Endothelial cell of umbilical vein (primary cell): Measurements from ENCODE around the gene FGD6.
A peak's percentile ranks its signal among the peaks of the same experiment; 100 is the strongest.

Experiments used
- EZH2 ChIP-seq: IDR thresholded peaks from 2 replicates; pipeline ENCODE4 v1.6.1; 2012; ENCODE audit warnings: borderline replicate concordance, low read depth, mild to moderate bottlenecking, moderate library complexity, low read length, inconsistent platforms; ENCODE audit not compliant: severe bottlenecking
- FOS ChIP-seq: IDR thresholded peaks from 2 replicates; pipeline ENCODE4 v1.6.1; 2011; ENCODE audit warnings: mild to moderate bottlenecking, low read length, moderate library complexity, borderline replicate concordance; ENCODE audit not compliant: insufficient read depth
- GATA2 ChIP-seq: IDR thresholded peaks from 2 replicates; pipeline ENCODE4 v1.7.0; 2011; ENCODE audit warnings: low read depth, mild to moderate bottlenecking, moderate library complexity, mixed read lengths, low read length; ENCODE audit not compliant: insufficient read length, insufficient read depth
- JUN ChIP-seq: IDR thresholded peaks from 2 replicates; pipeline ENCODE4 v1.6.1; 2011; ENCODE audit warnings: borderline replicate concordance, low read depth; ENCODE audit not compliant: insufficient read length, insufficient read depth
- POLR2A ChIP-seq: IDR thresholded peaks from 2 replicates; pipeline ENCODE4 v1.6.1; 2012; ENCODE audit warnings: low read depth, mild to moderate bottlenecking, control low read depth, low read length
- POLR2AphosphoS5 ChIP-seq: IDR thresholded peaks from 2 replicates; pipeline ENCODE4 v1.6.1; 2012; ENCODE audit warnings: low read depth, mild to moderate bottlenecking, control low read depth, low read length, moderate library complexity; ENCODE audit not compliant: insufficient read depth
- TF ChIP-seq, protein P1 (sequence below), 2 donors: IDR thresholded peaks; 1 replicate in 1 of 2; 2 replicates in 1 of 2; pipeline ENCODE4 v1.5.1; 2011; ENCODE audit warnings: low read length in 2 of 2, mild to moderate bottlenecking in 2 of 2, moderate library complexity in 2 of 2, control low read depth in 1 of 2, inconsistent platforms in 1 of 2, low read depth in 1 of 2; ENCODE audit not compliant: insufficient read depth in 1 of 2; ENCODE audit errors: extremely low read depth in 1 of 2

DNA sequence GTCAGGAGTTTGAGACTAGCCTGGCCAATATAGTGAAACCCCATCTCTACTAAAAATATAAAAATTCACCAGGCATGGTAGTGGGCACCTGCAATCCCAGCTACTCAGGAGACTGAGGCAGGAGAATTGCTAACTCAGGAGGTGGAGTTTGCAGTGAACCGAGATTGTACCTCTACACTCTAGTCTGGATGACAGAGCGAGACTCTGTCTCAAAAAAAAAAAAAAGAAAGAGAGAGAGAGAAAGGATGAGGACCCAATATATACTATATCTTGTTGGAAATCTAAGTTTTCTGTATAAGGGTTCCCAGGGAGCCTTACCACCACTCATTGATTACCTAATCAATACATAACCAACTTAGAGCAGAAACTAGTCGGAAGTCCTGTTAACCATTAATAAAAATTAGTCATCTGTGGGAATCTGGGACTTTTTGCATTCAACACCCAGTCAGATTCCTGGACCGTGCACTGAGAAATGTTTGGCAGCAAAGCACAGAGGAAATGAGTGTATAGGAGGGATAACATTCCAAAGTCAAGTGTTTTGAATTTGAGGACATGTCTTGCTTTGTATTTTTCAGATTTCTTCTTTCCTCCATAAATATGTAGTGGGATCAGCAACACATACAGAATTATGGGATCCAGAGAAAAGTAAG lies 99.0 kb downstream of the FGD6 start:
- peak; percentile 90 for TF ChIP-seq JUN
- TF ChIP-seq, protein P1, sequence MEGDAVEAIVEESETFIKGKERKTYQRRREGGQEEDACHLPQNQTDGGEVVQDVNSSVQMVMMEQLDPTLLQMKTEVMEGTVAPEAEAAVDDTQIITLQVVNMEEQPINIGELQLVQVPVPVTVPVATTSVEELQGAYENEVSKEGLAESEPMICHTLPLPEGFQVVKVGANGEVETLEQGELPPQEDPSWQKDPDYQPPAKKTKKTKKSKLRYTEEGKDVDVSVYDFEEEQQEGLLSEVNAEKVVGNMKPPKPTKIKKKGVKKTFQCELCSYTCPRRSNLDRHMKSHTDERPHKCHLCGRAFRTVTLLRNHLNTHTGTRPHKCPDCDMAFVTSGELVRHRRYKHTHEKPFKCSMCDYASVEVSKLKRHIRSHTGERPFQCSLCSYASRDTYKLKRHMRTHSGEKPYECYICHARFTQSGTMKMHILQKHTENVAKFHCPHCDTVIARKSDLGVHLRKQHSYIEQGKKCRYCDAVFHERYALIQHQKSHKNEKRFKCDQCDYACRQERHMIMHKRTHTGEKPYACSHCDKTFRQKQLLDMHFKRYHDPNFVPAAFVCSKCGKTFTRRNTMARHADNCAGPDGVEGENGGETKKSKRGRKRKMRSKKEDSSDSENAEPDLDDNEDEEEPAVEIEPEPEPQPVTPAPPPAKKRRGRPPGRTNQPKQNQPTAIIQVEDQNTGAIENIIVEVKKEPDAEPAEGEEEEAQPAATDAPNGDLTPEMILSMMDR (IDR thresholded peaks at IDR 0.05; ENCODE audit: extremely low read depth in 1 of 2, insufficient read depth in 1 of 2, low read depth in 1 of 2, low read length in 2 of 2), result no peak
- TF ChIP-seq POLR2A, result peak; percentile 50
- peak; percentile 80 for TF ChIP-seq POLR2AphosphoS5
- no peak for TF ChIP-seq EZH2
- peak; percentile 51 for TF ChIP-seq GATA2
- TF ChIP-seq FOS, result peak; percentile 87
